ENCODE measurements around the gene BCAS3. TPM values are rescaled to one million over a fixed set of nuclear protein-coding genes. Genes with fewer than 3 reads are reported as not detected.

Gene BCAS3
- total and polyA plus RNA-seq, 5 experiments from 2014 or later, result 25.7 to 41.4 (median 32.8) TPM

- no peak for DNase-seq
- Mint-ChIP-seq H3K4me1 (peaks cover 0 to 21% (median 7%) of the 10 kb centered on the region in 4 donors), H3K27me3 (no peaks in the 10 kb centered on the region), H3K4me3 (no peak overlapping the region), H3K9me3 (no peaks in the 10 kb centered on the region), H3K36me3 (peaks cover 2 to 4% (median 4%) of the 10 kb centered on the region in 3 donors), H3K27ac (no peak overlapping the region)
- POLR2A ChIA-PET, result no interaction called here
- no peak for ATAC-seq
These were observed 604.7 kb downstream of the BCAS3 start for GRCh38 chr17:61282377-61282776.

- no peak overlapping the region for H3K4me3 Mint-ChIP-seq
- DNase-seq (no peak), ATAC-seq (no peak)
- POLR2A ChIA-PET, result interaction anchor here (0.7 kb wide), 1 partner anchor 103 kb away, joined by 3 read pairs; no protein-coding TSS in a partner anchor
- peaks cover 0 to 21% (median 7%) of the 10 kb centered on the region in 4 donors for H3K4me1 Mint-ChIP-seq
- no peaks in the 10 kb centered on the region for H3K9me3 Mint-ChIP-seq
- no peak overlapping the region for H3K27ac Mint-ChIP-seq
- no peaks in the 10 kb centered on the region for H3K27me3 Mint-ChIP-seq
- peaks cover 2 to 4% (median 4%) of the 10 kb centered on the region in 3 donors for H3K36me3 Mint-ChIP-seq
These were observed 605.4 kb downstream of the BCAS3 start for GRCh38 chr17:61283043-61283442.

DNA sequence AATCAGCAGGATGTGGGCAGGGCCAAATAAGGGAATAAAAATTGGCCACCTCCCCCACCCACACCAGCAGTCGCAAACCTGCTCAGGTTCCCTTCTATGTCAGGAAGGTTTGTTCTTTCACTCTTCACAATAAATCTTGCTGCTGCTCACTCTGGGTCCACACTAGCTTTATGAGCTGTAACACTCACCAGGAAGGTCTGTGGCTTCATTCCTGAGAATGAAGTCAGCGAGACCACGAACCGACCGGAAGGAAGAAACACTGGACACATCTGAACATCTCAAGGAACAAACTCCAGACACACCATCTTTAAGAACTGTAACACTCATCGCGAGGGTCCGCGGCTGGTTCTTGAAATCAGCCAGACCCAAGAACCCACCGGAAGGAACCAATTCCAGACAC is 606.5 kb downstream of the BCAS3 start:
- no peak overlapping the region for H3K4me3 Mint-ChIP-seq
- DNase-seq (no peak), ATAC-seq (no peak)
- no peaks in the 10 kb centered on the region for H3K27me3 Mint-ChIP-seq
- H3K36me3 Mint-ChIP-seq, result peaks cover 2 to 4% (median 4%) of the 10 kb centered on the region in 3 donors
- H3K4me1 Mint-ChIP-seq, result peaks cover 0 to 20% (median 6%) of the 10 kb centered on the region in 4 donors
- POLR2A ChIA-PET, result no interaction called here
- H3K9me3 Mint-ChIP-seq, result no peaks in the 10 kb centered on the region
- peak overlapping the region in 1 of 10 donors; percentile 46 for H3K27ac Mint-ChIP-seq

GRCh38 chr17:61284746-61285145 is 607.1 kb downstream of the BCAS3 start:
- Mint-ChIP-seq H3K27me3 (no peaks in the 10 kb centered on the region), H3K4me1 (peaks cover 0 to 15% (median 3%) of the 10 kb centered on the region in 4 donors), H3K4me3 (no peak overlapping the region), H3K36me3 (peaks cover 2 to 4% (median 3%) of the 10 kb centered on the region in 3 donors), H3K9me3 (no peaks in the 10 kb centered on the region), H3K27ac (no peak overlapping the region)
- POLR2A ChIA-PET, result interaction anchor here (0.7 kb wide), 1 partner anchor 74 kb away, joined by 3 read pairs; no protein-coding TSS in a partner anchor
- no peak for ATAC-seq
- no peak for DNase-seq

GRCh38 chr17:61285526-61286320 is 608.1 kb downstream of the BCAS3 start:
- ATAC-seq (no peak), DNase-seq (no peak)
- POLR2A ChIA-PET, result no interaction called here
- Mint-ChIP-seq H3K4me3 (no peak overlapping the region), H3K9me3 (no peaks in the 10 kb centered on the region), H3K4me1 (peaks cover 0 to 11% (median 0%) of the 10 kb centered on the region in 4 donors), H3K27ac (no peak overlapping the region), H3K27me3 (no peaks in the 10 kb centered on the region), H3K36me3 (peaks cover 0 to 4% (median 2%) of the 10 kb centered on the region in 3 donors)

GRCh38 chr17:61286449-61286848 is 608.8 kb downstream of the BCAS3 start:
- no peaks in the 10 kb centered on the region for H3K27me3 Mint-ChIP-seq
- DNase-seq, result no peak

GRCh38 chr17:61289408-61290385 is 612.0 kb downstream of the BCAS3 start:
- no peaks in the 10 kb centered on the region for H3K36me3 Mint-ChIP-seq
- ATAC-seq (no peak), DNase-seq (no peak)
- H3K4me1 Mint-ChIP-seq, result peaks cover 0 to 11% (median 0%) of the 10 kb centered on the region in 4 donors
- H3K9me3 Mint-ChIP-seq, result no peaks in the 10 kb centered on the region
- POLR2A ChIA-PET, result no interaction called here
- H3K4me3 Mint-ChIP-seq, result no peak overlapping the region
- H3K27ac Mint-ChIP-seq, result no peak overlapping the region
- no peaks in the 10 kb centered on the region for H3K27me3 Mint-ChIP-seq

More at GRCh38 chr17:61286449-61286848, 608.8 kb downstream of the BCAS3 start:
- Mint-ChIP-seq H3K4me1 (peaks cover 0 to 11% (median 0%) of the 10 kb centered on the region in 4 donors), H3K4me3 (no peak overlapping the region), H3K9me3 (no peaks in the 10 kb centered on the region), H3K27ac (no peak overlapping the region), H3K36me3 (peaks cover 0 to 4% (median 2%) of the 10 kb centered on the region in 3 donors)
- POLR2A ChIA-PET, result no interaction called here
- no peak for ATAC-seq

GRCh38 chr17:61291451-61292285 is 614.0 kb downstream of the BCAS3 start:
- no peaks in the 10 kb centered on the region for H3K27me3 Mint-ChIP-seq
- peak overlapping the region in 1 of 10 donors; percentile 35 for H3K27ac Mint-ChIP-seq
- H3K36me3 Mint-ChIP-seq, result peaks cover 0 to 2% (median 0%) of the 10 kb centered on the region in 3 donors
- H3K4me1 Mint-ChIP-seq, result peaks cover 0 to 2% (median 0%) of the 10 kb centered on the region in 4 donors
- POLR2A ChIA-PET, result no interaction called here
- ATAC-seq, result no peak
- no peak overlapping the region for H3K4me3 Mint-ChIP-seq
- H3K9me3 Mint-ChIP-seq, result no peaks in the 10 kb centered on the region
- no peak for DNase-seq

GRCh38 chr17:61294286-61294685 is 616.6 kb downstream of the BCAS3 start:
- POLR2A ChIA-PET, result no interaction called here
- Mint-ChIP-seq H3K9me3 (no peaks in the 10 kb centered on the region), H3K4me1 (peaks cover 0 to 2% (median 0%) of the 10 kb centered on the region in 4 donors), H3K4me3 (no peak overlapping the region), H3K27ac (no peak overlapping the region), H3K27me3 (no peaks in the 10 kb centered on the region), H3K36me3 (peaks cover 0 to 2% (median 0%) of the 10 kb centered on the region in 3 donors)
- no peak for ATAC-seq
- DNase-seq, result no peak

GRCh38 chr17:61294777-61295176 is 617.1 kb downstream of the BCAS3 start:
- POLR2A ChIA-PET, result no interaction called here
- H3K9me3 Mint-ChIP-seq, result no peaks in the 10 kb centered on the region
- H3K27ac Mint-ChIP-seq, result peak overlapping the region in 1 of 10 donors; percentile 10
- DNase-seq, result no peak
- no peak overlapping the region for H3K4me3 Mint-ChIP-seq
- peaks cover 0 to 2% (median 0%) of the 10 kb centered on the region in 3 donors for H3K36me3 Mint-ChIP-seq
- ATAC-seq, result no peak
- H3K4me1 Mint-ChIP-seq, result peaks cover 0 to 2% (median 0%) of the 10 kb centered on the region in 4 donors
- H3K27me3 Mint-ChIP-seq, result no peaks in the 10 kb centered on the region

DNA sequence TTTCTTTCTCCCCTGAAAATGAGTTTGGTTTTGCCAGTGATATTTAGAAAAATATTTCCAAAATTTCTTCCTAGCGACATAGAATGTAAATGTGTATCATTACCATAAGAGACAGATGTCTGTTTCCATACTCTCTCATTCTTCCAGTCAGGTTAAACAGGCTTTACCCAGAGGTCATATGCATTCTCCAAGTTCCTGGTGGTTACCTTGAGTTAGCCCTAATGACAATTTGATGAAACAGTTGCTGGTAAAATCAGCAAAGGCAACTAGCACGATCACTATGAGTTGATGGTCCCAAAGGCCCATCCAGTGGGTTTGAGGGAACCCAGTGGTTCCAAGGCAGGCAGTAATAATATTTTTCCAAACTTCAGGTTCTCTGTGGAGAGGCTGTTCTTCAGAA is 618.4 kb downstream of the BCAS3 start:
- Mint-ChIP-seq H3K4me3 (no peak overlapping the region), H3K4me1 (peaks cover 0 to 2% (median 0%) of the 10 kb centered on the region in 4 donors), H3K27ac (no peak overlapping the region), H3K27me3 (no peaks in the 10 kb centered on the region), H3K9me3 (no peaks in the 10 kb centered on the region), H3K36me3 (peaks cover 0 to 2% (median 0%) of the 10 kb centered on the region in 3 donors)
- POLR2A ChIA-PET, result no interaction called here
- DNase-seq (no peak), ATAC-seq (no peak)

All from naive thymus-derived CD8-positive, alpha-beta T cell (primary cell).